ENCODE measurements around the gene RILPL2.
"Not testable (repeated sequence)": the region's sequence is repeated elsewhere in the genome, so short reads cannot be mapped to it uniquely, and the experiment has no call there.

RILPL2 gene

GRCh38 chr12:123433615-123434014, 2.9 kb downstream of the RILPL2 start:
- TF ChIP-seq Cebpa-rat (IDR thresholded peaks at IDR 0.05), result no peak
- Histone ChIP-seq H3K4me3 (peak overlapping the region; percentile 32; the same call in 1 of the 2 replicates), H4K20me1 (peaks cover 70% of the 10 kb centered on the region), H3K4me2 (peak overlapping the region; percentile 90), H3K27ac (peak overlapping the region; percentile 5; the same call in 1 of the 2 replicates), H3K36me3 (peaks cover 43% of the 10 kb centered on the region), H3K4me1 (peaks cover 50% of the 10 kb centered on the region), H3K27me3 (no peaks in the 10 kb centered on the region), H3K9me3 (no peaks in the 10 kb centered on the region), H3K9ac (peak overlapping the region; percentile 49)

- H3K27me3 ChIP-seq, H3K9me3 ChIP-seq: not testable (repeated sequence)
- peaks cover 57% of the 10 kb centered on the region for H3K36me3 ChIP-seq
- peak overlapping the region; percentile 90 for H3K4me2 ChIP-seq
- H3K4me3 ChIP-seq, result peak overlapping the region; percentile 32; the same call in 1 of the 2 replicates
- H3K9ac ChIP-seq, result peak overlapping the region; percentile 49; the same call in 1 of the 2 replicates
- peak overlapping the region; percentile 58 for H3K27ac ChIP-seq
- H3K4me1 ChIP-seq, result peaks cover 64% of the 10 kb centered on the region
- peaks cover 84% of the 10 kb centered on the region for H4K20me1 ChIP-seq
These were observed 4.3 kb downstream of the RILPL2 start for GRCh38 chr12:123431951-123432817.

GRCh38 chr12:123429101-123429500, 7.4 kb downstream of the RILPL2 start:
- not testable (repeated sequence) for H3K27ac ChIP-seq, H3K4me3 ChIP-seq, H3K9me3 ChIP-seq, H3K4me2 ChIP-seq, H3K9ac ChIP-seq, H3K27me3 ChIP-seq
- peaks cover 47% of the 10 kb centered on the region for H3K4me1 ChIP-seq
- H4K20me1 ChIP-seq, result peaks cover 89% of the 10 kb centered on the region
- H3K36me3 ChIP-seq, result peaks cover 88% of the 10 kb centered on the region

- H3K4me2 ChIP-seq, result no peak overlapping the region
- no peak overlapping the region for H3K27ac ChIP-seq
- H3K4me1 ChIP-seq, result peaks cover 42% of the 10 kb centered on the region
These were observed 7.9 kb downstream of the RILPL2 start for GRCh38 chr12:123428591-123428990.

GRCh38 chr12:123427036-123427769, 9.3 kb downstream of the RILPL2 start:
- Histone ChIP-seq H4K20me1 (peaks cover 88% of the 10 kb centered on the region), H3K9ac (peak overlapping the region; percentile 53; the same call in 1 of the 2 replicates), H3K4me1 (peaks cover 28% of the 10 kb centered on the region), H3K4me3 (no peak overlapping the region), H3K27me3 (no peaks in the 10 kb centered on the region), H3K36me3 (peaks cover 99% of the 10 kb centered on the region), H3K4me2 (peak overlapping the region; percentile 60), H3K9me3 (no peaks in the 10 kb centered on the region; the same call in 1 of the 2 replicates), H3K27ac (peak overlapping the region; percentile 27)
- no peak for TF ChIP-seq Cebpa-rat (IDR thresholded peaks at IDR 0.05)

More at GRCh38 chr12:123428591-123428990, 7.9 kb downstream of the RILPL2 start:
- H4K20me1 ChIP-seq, result peaks cover 88% of the 10 kb centered on the region
- no peaks in the 10 kb centered on the region for H3K27me3 ChIP-seq
- H3K4me3 ChIP-seq, result no peak overlapping the region
- no peaks in the 10 kb centered on the region; the same call in 1 of the 2 replicates for H3K9me3 ChIP-seq
- H3K36me3 ChIP-seq, result peaks cover 92% of the 10 kb centered on the region
- H3K9ac ChIP-seq, result no peak overlapping the region
- no peak for TF ChIP-seq Cebpa-rat (IDR thresholded peaks at IDR 0.05)

- no peak for TF ChIP-seq Cebpa-rat (IDR thresholded peaks at IDR 0.05)
- Histone ChIP-seq H3K4me2 (no peak overlapping the region), H3K4me1 (no peaks in the 10 kb centered on the region), H3K9ac (no peak overlapping the region), H3K27ac (no peak overlapping the region), H3K4me3 (no peak overlapping the region), H3K9me3 (no peaks in the 10 kb centered on the region; the same call in 1 of the 2 replicates), H3K27me3 (no peaks in the 10 kb centered on the region), H3K36me3 (peaks cover 100% of the 10 kb centered on the region), H4K20me1 (peaks cover 72% of the 10 kb centered on the region; the same call in 1 of the 2 replicates)
These were observed 15.2 kb downstream of the RILPL2 start for GRCh38 chr12:123421314-123421713.

GRCh38 chr12:123410041-123410412, 26.5 kb downstream of the RILPL2 start:
- H3K27ac ChIP-seq, result no peak overlapping the region
- H3K27me3 ChIP-seq, result no peaks in the 10 kb centered on the region
- peaks cover 81% of the 10 kb centered on the region for H3K36me3 ChIP-seq
- no peak overlapping the region for H3K9ac ChIP-seq
- H4K20me1 ChIP-seq, result peaks cover 18% of the 10 kb centered on the region
- TF ChIP-seq Cebpa-rat (IDR thresholded peaks at IDR 0.05), result no peak
- no peak overlapping the region for H3K4me3 ChIP-seq
- H3K4me2 ChIP-seq, result no peak overlapping the region
- no peaks in the 10 kb centered on the region for H3K9me3 ChIP-seq
- no peaks in the 10 kb centered on the region for H3K4me1 ChIP-seq

- not testable (repeated sequence) for H3K4me3 ChIP-seq, H3K27me3 ChIP-seq, H3K4me2 ChIP-seq, H3K4me1 ChIP-seq, H3K9ac ChIP-seq, H3K9me3 ChIP-seq, H3K27ac ChIP-seq
- Histone ChIP-seq H3K36me3 (peaks cover 81% of the 10 kb centered on the region), H4K20me1 (peaks cover 23% of the 10 kb centered on the region)
These were observed 27.0 kb downstream of the RILPL2 start for GRCh38 chr12:123409284-123410040.

GRCh38 chr12:123408619-123409018, 27.9 kb downstream of the RILPL2 start:
- H3K36me3 ChIP-seq, result peaks cover 83% of the 10 kb centered on the region
- H4K20me1 ChIP-seq, result peaks cover 31% of the 10 kb centered on the region
- not testable (repeated sequence) for H3K4me1 ChIP-seq, H3K4me3 ChIP-seq, H3K9me3 ChIP-seq, H3K27ac ChIP-seq, H3K4me2 ChIP-seq, H3K27me3 ChIP-seq, H3K9ac ChIP-seq

GRCh38 chr12:123407934-123408333, 28.6 kb downstream of the RILPL2 start:
- Histone ChIP-seq H3K36me3 (peaks cover 83% of the 10 kb centered on the region), H4K20me1 (peaks cover 38% of the 10 kb centered on the region)
- H3K27ac ChIP-seq, H3K9me3 ChIP-seq, H3K27me3 ChIP-seq, H3K9ac ChIP-seq, H3K4me3 ChIP-seq, H3K4me2 ChIP-seq, H3K4me1 ChIP-seq: not testable (repeated sequence)

- H3K27me3 ChIP-seq, H3K4me2 ChIP-seq, H3K4me3 ChIP-seq, H3K4me1 ChIP-seq, H3K27ac ChIP-seq, H3K9ac ChIP-seq, H3K9me3 ChIP-seq: not testable (repeated sequence)
- Histone ChIP-seq H4K20me1 (peaks cover 45% of the 10 kb centered on the region), H3K36me3 (peaks cover 83% of the 10 kb centered on the region)
These were observed 29.2 kb downstream of the RILPL2 start for GRCh38 chr12:123407269-123407668.

All from BLaER1 (cell line).